Measurements from ENCODE around the gene ZNF827.

- TF ChIP-seq MAX (IDR thresholded peaks at IDR 0.05) (peak; percentile 38; the same call in 1 of the 2 replicates), FOSL1 (IDR thresholded peaks at IDR 0.05; ENCODE audit: low read depth) (peak; percentile 98), EZH2 (IDR thresholded peaks at IDR 0.05) (no peak), POLR2A (IDR thresholded peaks at IDR 0.05; ENCODE audit: borderline replicate concordance, extremely low read depth, insufficient read depth, insufficient read length) (no peak), SIN3A (IDR thresholded peaks at IDR 0.05; ENCODE audit: low read depth) (peak; percentile 30; the same call in 1 of the 2 replicates), POLR2AphosphoS5 (IDR thresholded peaks at IDR 0.05; ENCODE audit: low read depth, low read length) (peak; percentile 64; the same call in 1 of the 2 replicates), CTCF (IDR thresholded peaks at IDR 0.05 in 2 of 3, conservative IDR thresholded peaks at IDR 0.05 in 1 of 3; ENCODE audit: borderline replicate concordance in 1 of 3, insufficient read depth in 1 of 3, low read depth in 2 of 3, low read length in 2 of 3) (no peak), ZNF274 (IDR thresholded peaks at IDR 0.05; ENCODE audit: low read depth, low read length) (no peak), SRF (IDR thresholded peaks at IDR 0.05; ENCODE audit: low read depth) (peak; percentile 87), ELF1 (IDR thresholded peaks at IDR 0.05; ENCODE audit: borderline replicate concordance, low read depth) (no peak; the same call in 1 of the 2 replicates), REST (IDR thresholded peaks at IDR 0.05; ENCODE audit: low read depth) (no peak), RAD21 (IDR thresholded peaks at IDR 0.05; ENCODE audit: low read depth) (peak; percentile 37)
Observed at GRCh38 chr4:145808021-145808650, 130.5 kb downstream of the ZNF827 start.

All from HCT116 (cell line).